Spleen (tissue), 11 donors: Measurements from ENCODE around the gene THOC7. TPM values are rescaled to one million over a fixed set of nuclear protein-coding genes. Genes with fewer than 3 reads are reported as not detected.

Source experiments
- DNase-seq: peaks from one replicate; pipeline ENCODE4 v3.0.0-alpha.2; 2020
- H3K27ac ChIP-seq, 8 donors: fragments of 200-600 bp; sonication (generic) in 7 of 8; 1 replicate in 4 of 8; 2 replicates in 4 of 8; pipeline versions ENCODE4 v1.5.0 to v1.8.0; 2016 to 2021; ENCODE audit warnings: inconsistent platforms in 4 of 8, mild to moderate bottlenecking in 4 of 8, moderate library complexity in 1 of 8
- H3K27me3 ChIP-seq, 7 donors: fragments of 200-600 bp; sonication (generic) in 6 of 7; replicated peaks in 1 of 7; 1 replicate in 4 of 7; 2 replicates in 3 of 7; pipeline versions ENCODE4 v1.5.0 to v1.8.0; 2016 to 2021; ENCODE audit warnings: inconsistent platforms in 3 of 7, mild to moderate bottlenecking in 1 of 7
- H3K36me3 ChIP-seq, 6 donors: fragments of 200-600 bp; sonication (generic) in 5 of 6; 1 replicate in 4 of 6; 2 replicates in 2 of 6; pipeline versions ENCODE4 v1.5.0 to v1.8.0; 2016 to 2021; ENCODE audit warnings: inconsistent platforms in 2 of 6
- H3K4me1 ChIP-seq, 6 donors: fragments of 200-600 bp; sonication (generic) in 5 of 6; 1 replicate in 3 of 6; 2 replicates in 3 of 6; pipeline versions ENCODE4 v1.5.0 to v1.8.0; 2016 to 2021; ENCODE audit warnings: inconsistent platforms in 3 of 6
- H3K4me3 ChIP-seq, 8 donors: fragments of 200-600 bp; sonication (generic) in 7 of 8; 1 replicate in 4 of 8; 2 replicates in 4 of 8; pipeline versions ENCODE4 v1.5.0 to v1.8.0; 2016 to 2021; ENCODE audit warnings: inconsistent platforms in 4 of 8, mild to moderate bottlenecking in 4 of 8, moderate library complexity in 2 of 8
- H3K9me3 ChIP-seq, 8 donors: fragments of 200-600 bp; sonication (generic) in 7 of 8; 1 replicate in 4 of 8; 2 replicates in 4 of 8; pipeline versions ENCODE4 v1.5.0 to v1.8.0; 2016 to 2021; ENCODE audit warnings: inconsistent platforms in 4 of 8
- POLR2A ChIP-seq, 3 donors: fragments of 450-650 bp; IDR thresholded peaks; one replicate each; pipeline ENCODE4 v1.5.1; 2017; ENCODE audit warnings: antibody characterized with exemption in 3 of 3, mild to moderate bottlenecking in 1 of 3
- POLR2AphosphoS5 ChIP-seq, 3 donors: sonication (generic); formaldehyde crosslinking; IDR thresholded peaks; one replicate each; pipeline ENCODE4 v1.5.1; 2017; ENCODE audit warnings: antibody characterized with exemption in 3 of 3
- WGBS, 5 donors: extraction: QIAGEN DNeasy Blood & Tissue Kit in 3 of 5; methylation state at CpG; one replicate each; pipeline versions ENCODE4 v1.1.5 to v1.1.7; 2013 to 2018; 5-methylcytosine and 5-hydroxymethylcytosine counted together
- intact Hi-C: fragments of 100-400 bp; cut with DNase I; formaldehyde crosslinking; loops from one replicate; pipeline ENCODE4 v1.15.0; 2023; ENCODE audit warnings: low total_unique reads
- polyA plus RNA-seq, 3 donors: library from polyadenylated mRNA; stranded (reverse); fragments of 200-250 nt; gene quantifications; one replicate each; pipeline ENCODE4 v1.2.1, GENCODE V29; 2013
- total RNA-seq, 7 donors: library from RNA; depleted of rRNA in 3 of 7; stranded (reverse); fragments of >200 nt in 3 of 7; fragmentation: NEBNext Ultra II Directional in 4 of 7; extraction: Animal tissue kit (Norgen Biotek cat#: 25700) in 4 of 7; gene quantifications; one replicate each; pipeline versions ENCODE4 v1.1.0 to v1.2.1, GENCODE V29; 2016 to 2021
- TF ChIP-seq, protein P1 (sequence below), 11 experiments: fragments of 200-600 bp in 7 of 11; fragments of 450-650 bp in 4 of 11; sonication (generic) in 4 of 11; IDR thresholded peaks in 8 of 11; conservative IDR thresholded peaks in 3 of 11; 1 replicate in 7 of 11; 2 replicates in 4 of 11; pipeline versions ENCODE4 v1.4.0 to v1.8.0; 2016 to 2021; ENCODE audit warnings: antibody characterized with exemption in 11 of 11, inconsistent platforms in 4 of 11, mild to moderate bottlenecking in 1 of 11
- donor health status: healthy with polysubstance abuse.
- donor health status: DM: no; HTN: no; CAD: no; lungs with moderate emphysema.
- donor health status: DM: no; HTN: no; CAD: no.
- donor health status: Bipolar disorder and iron deficiency.
- donor health status: healthy.
- donor health status: DM: no; HTN: no; CAD: no.
- donor health status: DM: yes; HTN: yes; CAD: no.

Gene THOC7
- total and polyA plus RNA-seq, 10 donors, result 23.8 to 74.6 (median 39.0) TPM

DNA sequence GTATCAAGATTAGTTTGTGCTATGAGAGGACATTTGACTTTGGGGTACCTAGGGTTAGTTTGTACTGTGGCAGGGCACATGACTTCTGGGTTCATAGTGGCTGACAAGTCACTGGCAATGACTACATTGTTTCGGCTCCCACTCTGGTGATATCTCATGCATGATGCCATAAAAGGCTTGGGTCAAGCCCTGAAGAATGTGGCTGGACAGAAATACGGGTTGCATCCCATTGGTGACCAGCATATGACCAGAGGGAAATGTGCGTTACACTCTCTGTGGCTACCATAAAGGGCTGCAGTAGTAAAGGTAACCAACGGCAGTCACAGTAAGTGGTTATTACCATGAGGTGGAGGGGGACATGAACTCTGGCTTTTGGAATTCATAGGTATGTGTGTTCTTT is 18.4 kb downstream of the THOC7 start:
- Histone ChIP-seq H3K9me3 (peaks cover 0 to 8% (median 3%) of the 10 kb centered on the region in 8 donors), H3K4me1 (no peaks in the 10 kb centered on the region), H3K27me3 (no peaks in the 10 kb centered on the region), H3K4me3 (no peak overlapping the region), H3K27ac (no peak overlapping the region), H3K36me3 (no peaks in the 10 kb centered on the region)
- intact Hi-C loops, result no loop called here
- TF ChIP-seq POLR2A (IDR thresholded peaks at IDR 0.05) (no peak), POLR2AphosphoS5 (IDR thresholded peaks at IDR 0.05) (no peak)
- TF ChIP-seq, protein P1, sequence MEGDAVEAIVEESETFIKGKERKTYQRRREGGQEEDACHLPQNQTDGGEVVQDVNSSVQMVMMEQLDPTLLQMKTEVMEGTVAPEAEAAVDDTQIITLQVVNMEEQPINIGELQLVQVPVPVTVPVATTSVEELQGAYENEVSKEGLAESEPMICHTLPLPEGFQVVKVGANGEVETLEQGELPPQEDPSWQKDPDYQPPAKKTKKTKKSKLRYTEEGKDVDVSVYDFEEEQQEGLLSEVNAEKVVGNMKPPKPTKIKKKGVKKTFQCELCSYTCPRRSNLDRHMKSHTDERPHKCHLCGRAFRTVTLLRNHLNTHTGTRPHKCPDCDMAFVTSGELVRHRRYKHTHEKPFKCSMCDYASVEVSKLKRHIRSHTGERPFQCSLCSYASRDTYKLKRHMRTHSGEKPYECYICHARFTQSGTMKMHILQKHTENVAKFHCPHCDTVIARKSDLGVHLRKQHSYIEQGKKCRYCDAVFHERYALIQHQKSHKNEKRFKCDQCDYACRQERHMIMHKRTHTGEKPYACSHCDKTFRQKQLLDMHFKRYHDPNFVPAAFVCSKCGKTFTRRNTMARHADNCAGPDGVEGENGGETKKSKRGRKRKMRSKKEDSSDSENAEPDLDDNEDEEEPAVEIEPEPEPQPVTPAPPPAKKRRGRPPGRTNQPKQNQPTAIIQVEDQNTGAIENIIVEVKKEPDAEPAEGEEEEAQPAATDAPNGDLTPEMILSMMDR (IDR thresholded peaks at IDR 0.05 in 8 of 11, conservative IDR thresholded peaks at IDR 0.05 in 3 of 11), result no peak
- no peak for DNase-seq
- 94 to 100% (median 95%) methylated on average over 4 of the region's 4 CpGs for WGBS, 5 donors

DNA sequence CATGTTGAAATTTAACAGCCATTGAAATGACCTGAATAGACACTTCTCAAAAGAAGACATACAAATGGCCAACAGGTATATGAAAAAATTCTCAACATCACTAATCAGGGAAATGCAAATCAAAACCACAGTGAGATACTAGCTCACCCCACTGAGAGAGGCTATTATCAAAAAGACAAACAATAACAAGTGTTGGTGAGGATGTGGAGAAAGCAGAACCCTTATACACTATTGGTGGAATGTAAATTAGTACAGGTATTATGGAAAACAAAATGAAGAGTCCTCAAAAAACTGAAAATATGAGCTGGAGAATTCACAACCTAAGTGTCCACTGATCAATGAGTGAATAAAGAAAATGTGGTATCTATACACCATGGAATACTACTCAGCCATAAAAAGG is 21.5 kb downstream of the THOC7 start:
- Histone ChIP-seq H3K4me3 (no peak overlapping the region), H3K4me1 (no peaks in the 10 kb centered on the region), H3K9me3 (peaks cover 0 to 8% (median 3%) of the 10 kb centered on the region in 8 donors), H3K36me3 (no peaks in the 10 kb centered on the region), H3K27me3 (no peaks in the 10 kb centered on the region), H3K27ac (no peak overlapping the region)
- no peak for DNase-seq
- TF ChIP-seq POLR2A (IDR thresholded peaks at IDR 0.05) (no peak), POLR2AphosphoS5 (IDR thresholded peaks at IDR 0.05) (no peak)
- TF ChIP-seq, protein P1 (IDR thresholded peaks at IDR 0.05 in 8 of 11, conservative IDR thresholded peaks at IDR 0.05 in 3 of 11), result no peak
- intact Hi-C loops, result no loop called here

DNA sequence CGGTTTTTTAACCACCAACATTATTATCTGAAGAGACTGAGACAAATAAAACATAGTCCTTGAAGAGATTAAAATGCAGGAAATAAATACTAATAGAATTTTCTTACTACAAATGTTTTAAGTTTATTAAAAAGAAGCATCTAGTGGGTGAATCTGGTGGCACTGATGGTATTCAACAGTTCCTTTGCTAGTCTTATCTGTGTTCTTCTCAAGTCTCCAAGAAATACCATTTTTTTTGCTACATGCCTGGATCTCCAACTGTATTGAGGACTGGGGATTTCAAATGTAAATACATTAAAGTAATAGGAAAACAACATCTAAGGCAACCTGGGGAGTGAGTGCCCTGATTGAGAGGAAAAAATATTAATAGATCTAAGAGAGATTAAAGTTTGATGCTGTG is 21.9 kb downstream of the THOC7 start:
- Histone ChIP-seq H3K4me3 (no peak overlapping the region), H3K4me1 (no peaks in the 10 kb centered on the region), H3K9me3 (peaks cover 0 to 8% (median 3%) of the 10 kb centered on the region in 8 donors), H3K27ac (no peak overlapping the region), H3K36me3 (peaks cover 0 to 1% (median 0%) of the 10 kb centered on the region in 6 donors), H3K27me3 (no peaks in the 10 kb centered on the region)
- 0 to 51% (median 0%) methylated on average over 1 of the region's 1 CpG for WGBS, 5 donors
- TF ChIP-seq, protein P1 (IDR thresholded peaks at IDR 0.05 in 8 of 11, conservative IDR thresholded peaks at IDR 0.05 in 3 of 11), result no peak
- no peak for DNase-seq
- intact Hi-C loops, result no loop called here

DNA sequence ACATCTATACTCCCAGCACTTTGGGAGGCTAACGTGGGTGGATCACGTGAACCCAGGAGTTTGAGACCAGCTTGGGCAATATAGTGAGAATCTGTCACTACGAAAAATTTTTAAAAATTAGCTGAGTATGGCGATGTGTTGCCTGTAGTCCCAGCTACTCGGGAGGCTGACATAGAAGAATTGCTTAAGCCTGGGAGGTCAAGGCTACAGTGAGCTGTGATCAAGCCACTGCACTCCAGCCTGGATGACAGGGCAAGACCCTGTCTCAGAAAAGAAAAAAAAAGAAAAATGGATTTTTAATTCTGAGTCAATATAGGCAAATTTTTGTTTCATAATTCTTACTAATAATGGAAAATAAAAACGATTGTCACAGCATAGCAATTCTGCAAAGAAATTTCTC is 31.2 kb downstream of the THOC7 start:
- intact Hi-C loops, result no loop called here
- DNase-seq, result no peak
- TF ChIP-seq POLR2A (IDR thresholded peaks at IDR 0.05) (no peak), POLR2AphosphoS5 (IDR thresholded peaks at IDR 0.05) (no peak)
- TF ChIP-seq, protein P1 (IDR thresholded peaks at IDR 0.05 in 8 of 11, conservative IDR thresholded peaks at IDR 0.05 in 3 of 11), result no peak
- H3K4me3 ChIP-seq, result no peak overlapping the region
- WGBS, 5 donors, result 87 to 92% (median 88%) methylated on average over 6 of the region's 6 CpGs
- no peaks in the 10 kb centered on the region for H3K27me3 ChIP-seq
- no peaks in the 10 kb centered on the region for H3K4me1 ChIP-seq
- H3K36me3 ChIP-seq, result peaks cover 0 to 93% (median 47%) of the 10 kb centered on the region in 6 donors
- H3K9me3 ChIP-seq, result no peaks in the 10 kb centered on the region
- no peak overlapping the region for H3K27ac ChIP-seq
